HG03196 (cell line): Measurements from ENCODE around the gene CAPN8.
"Not testable (repeated sequence)": the region's sequence is repeated elsewhere in the genome, so short reads cannot be mapped to it uniquely, and the experiment has no call there.

Source experiments
- ATAC-seq: cut with Tn5 transposase; IDR thresholded peaks from one replicate; pipeline ENCODE4 v1.9.1; 2021; ENCODE audit not compliant: unreplicated experiment

Gene CAPN8

DNA sequence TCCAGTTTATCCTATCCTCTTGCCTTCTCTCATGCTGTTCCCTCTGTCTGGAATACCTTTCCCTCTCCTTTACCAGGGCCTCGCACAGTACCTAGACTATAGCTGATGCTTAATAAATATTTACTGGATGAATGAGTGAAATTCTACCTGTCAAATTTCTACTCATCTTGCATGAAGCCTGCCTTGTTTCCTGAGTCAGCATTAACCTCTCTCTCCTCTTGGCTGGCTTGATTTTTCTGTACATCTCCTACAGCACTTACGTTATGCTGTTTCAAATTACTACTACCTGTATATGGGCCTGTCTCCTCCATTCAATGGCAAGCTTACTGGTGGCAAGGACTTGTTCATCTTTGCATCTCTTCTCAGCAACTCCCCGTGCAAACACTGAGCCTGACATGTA is 130.8 kb downstream of the CAPN8 start:
- ATAC-seq: no peak

DNA sequence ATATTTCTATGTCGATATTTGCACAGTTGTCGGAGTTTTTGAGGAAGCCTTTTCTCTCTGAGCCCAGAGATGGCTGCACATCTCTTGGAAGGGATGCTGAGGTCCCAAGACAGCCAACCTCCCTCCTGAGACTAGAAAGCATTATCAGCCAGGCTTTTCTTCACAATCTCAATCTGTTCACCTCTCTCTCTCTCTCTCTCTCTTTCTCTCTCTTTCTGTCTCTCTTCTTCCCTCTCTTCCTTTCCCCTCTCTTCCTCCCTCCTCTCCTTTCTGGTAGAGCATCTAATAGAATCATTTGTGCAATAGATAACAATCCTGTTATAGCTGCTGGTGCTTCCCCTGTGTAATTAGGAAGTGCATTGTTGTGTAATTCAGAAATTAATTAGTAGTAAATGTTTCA is 131.8 kb downstream of the CAPN8 start:
- ATAC-seq: no peak

DNA sequence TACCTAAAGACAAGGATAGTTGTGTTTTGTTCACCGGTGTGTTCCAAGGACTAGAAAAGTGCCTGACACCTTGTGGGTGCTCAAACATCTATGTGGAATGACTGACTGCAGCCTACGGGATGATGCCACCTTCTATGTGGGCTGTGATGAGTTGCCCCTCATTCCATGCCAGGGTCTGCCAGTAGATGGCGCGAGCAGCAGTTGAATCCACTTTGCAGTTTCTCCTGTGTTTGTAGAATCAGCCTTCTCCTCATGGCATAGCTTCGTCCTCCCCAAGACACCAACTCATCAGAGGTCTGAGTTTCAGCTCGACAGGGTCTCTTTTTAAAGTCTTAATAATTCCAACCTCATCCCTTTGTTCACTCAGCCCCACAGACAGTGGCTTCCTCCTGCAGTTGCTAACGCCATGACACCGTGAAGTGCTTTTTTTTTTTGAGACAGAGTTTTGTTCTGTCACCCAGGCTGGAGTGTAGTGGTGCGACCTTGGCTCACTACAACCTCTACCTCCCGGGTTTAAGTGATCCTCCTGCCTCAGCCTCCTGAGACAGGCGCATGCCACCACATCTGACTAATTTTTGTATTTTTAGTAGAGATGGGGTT is 133.7 kb downstream of the CAPN8 start:
- ATAC-seq: no peak

DNA sequence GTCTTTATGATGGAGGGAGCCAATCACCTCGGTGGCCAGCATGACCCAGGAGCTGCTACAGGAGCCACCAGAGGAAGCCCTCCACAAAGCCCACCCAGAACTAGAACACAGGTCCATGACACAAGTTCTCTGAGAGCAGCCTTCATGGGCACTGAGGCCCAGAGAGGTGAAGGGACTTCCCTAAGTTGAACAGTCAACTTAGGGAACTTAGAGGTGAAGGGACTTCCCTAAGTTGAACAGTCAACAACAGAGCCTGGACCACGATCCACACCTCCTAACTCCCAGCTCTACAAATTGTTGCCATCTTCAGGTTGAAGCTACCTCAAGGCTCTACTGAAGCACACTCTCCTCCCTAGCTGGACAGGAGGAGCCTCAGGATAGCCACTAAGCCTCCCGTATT is 139.5 kb downstream of the CAPN8 start:
- ATAC-seq: no peak

DNA sequence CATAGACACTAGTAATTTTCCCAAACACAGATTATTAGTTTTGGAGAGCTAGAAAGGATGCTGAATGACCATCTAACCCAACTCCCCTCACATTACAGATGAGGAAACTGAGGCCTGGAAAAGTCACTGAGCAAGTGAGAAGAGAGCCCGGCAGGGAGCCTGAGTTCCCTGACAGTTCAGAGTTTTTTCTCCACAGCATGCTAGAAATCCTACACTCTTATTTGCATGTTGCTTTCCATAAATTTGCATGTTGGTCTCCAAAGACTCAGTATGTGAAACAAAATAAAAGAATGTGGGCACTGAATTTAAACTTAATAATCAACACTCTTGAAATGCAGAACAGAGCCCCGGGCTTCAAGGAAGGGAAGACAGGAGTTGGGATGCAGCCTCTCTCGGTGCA is 140.0 kb downstream of the CAPN8 start:
- ATAC-seq: no peak

DNA sequence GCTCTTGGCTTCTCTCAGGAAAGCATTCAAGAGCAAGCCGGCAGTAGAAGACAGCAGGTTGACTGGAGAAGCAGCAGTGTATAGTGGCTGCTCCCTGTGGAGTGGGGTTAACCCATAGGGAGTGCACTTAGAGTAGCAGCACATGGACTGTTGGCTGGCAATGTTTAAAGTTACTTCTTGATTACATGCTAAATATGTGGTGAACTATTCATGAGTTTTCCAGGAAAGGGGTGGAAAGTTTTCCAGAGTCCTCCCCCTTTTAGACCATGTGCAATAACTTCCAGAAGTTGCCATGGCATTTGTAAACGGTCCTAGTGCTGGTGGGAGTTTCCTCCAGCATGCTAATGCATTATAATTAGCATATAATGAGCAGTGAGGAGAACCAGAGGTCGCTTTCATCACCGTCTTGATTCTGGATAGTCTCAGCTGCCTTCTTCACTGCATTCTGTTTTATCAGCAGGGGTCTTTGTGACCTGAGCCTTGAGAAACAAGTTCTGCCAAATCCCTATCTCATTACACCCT is 140.5 kb downstream of the CAPN8 start:
- ATAC-seq: no peak

DNA sequence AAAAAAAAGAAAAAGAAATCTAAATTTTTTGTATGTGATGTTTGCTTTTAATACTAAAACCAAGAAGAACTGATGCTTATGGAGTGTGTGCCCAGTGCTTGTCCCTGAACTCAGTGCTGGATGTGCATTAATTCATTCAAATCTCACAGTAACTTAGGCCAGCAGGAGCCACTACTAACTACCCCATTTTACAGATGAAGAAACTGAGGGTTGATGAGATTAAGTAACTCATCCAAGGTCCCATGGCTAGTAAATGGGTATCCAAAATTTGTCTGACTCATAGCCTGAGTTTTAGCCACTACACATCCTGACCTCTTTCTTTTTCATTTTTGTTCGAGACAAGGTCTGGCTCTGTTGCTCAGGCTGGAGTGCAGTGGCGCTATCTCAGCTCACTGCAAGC is 144.4 kb downstream of the CAPN8 start:
- no peak for ATAC-seq

DNA sequence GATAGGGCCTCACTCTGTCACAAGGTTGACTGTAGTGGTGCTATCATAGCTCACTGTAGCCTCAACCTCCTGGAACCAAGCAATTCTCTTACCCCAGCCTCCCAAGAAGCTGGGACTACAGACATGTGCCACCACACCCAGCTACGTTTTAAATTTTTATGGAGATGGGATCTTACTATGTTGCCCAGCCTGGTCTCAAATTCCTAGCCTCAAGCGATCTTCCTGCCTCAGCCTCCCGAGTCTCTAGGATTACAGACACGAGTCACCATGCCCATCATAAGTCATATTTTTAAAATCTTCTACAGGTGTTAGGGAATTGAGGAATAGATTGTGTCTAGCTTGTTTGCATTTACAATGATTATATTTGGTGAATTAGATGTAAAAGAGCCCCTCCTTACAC is 145.3 kb downstream of the CAPN8 start:
- no peak for ATAC-seq

DNA sequence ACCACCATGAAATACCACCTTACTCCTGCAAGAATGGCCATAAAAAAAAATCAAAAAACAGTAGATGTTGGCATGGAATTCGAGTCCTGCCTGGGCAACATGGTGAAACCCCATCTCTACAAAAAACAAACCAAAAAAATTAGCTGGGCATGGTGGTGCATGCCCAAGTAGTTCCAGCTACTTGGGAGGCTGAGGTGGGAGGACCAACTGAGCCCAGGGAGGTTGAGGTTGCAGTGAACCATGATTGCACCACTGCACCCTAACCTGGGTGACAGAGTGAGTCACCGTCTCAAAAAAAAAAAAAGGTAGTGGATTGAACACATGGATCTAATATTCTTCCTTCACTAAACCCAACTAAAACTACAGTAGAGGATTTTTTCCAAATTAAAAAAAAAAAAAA is 146.4 kb downstream of the CAPN8 start:
- ATAC-seq: no peak

DNA sequence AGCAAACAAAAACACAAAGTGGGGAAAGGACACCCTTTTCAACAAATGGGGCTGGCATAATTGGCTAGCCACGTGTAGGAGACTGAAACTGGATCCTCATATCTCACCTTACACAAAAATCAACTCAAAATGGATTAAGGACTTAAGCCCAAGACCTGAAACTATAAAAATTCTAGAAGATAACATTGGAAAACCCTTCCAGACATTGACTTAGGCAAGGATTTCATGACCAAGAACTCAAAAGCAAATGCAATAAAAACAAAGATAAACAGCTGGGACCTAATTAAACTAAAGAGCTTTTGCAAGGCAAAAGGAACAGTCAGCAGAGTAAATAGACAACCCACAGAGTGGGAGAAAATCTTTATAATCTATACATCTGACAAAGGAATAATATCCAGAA is 146.9 kb downstream of the CAPN8 start:
- ATAC-seq: not testable (repeated sequence)

DNA sequence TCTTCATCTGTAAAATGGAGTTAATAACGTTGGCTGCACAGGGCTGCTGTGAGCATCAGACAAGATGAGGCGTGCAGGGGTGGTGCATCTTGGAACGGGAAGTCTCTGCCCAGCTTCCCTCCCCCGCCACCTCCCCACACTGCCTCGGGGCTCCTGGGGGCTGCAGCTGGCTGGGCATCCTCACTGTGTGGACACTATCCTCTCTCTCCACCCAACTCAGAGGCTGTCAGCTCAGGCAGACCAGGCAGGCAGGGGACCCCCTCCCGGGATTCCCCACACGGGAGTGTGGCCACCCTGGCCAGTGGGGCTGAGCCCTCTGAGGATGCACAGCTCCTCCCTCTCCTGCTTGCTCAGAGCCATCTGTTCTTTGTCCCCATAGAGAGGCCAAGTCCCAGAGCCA is 149.6 kb downstream of the CAPN8 start:
- no peak for ATAC-seq

DNA sequence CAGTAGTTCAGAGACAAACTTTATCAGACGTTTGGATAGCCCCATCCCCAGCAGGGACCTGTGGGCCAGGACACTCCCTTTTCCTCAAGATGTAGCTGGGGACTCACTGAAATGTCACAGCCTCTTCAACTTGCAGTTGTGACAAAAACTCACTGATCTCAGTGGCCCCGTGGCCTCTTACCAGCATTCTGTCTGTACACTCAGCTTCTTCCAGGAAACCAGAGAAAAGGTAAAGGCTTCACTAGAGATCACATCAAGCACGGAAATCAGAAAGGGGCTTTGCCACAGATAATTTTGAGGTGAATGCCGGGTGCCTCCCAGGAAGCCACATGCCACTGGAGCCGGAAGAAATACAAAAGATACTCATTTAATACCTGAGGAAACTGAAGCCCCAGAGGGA is 150.1 kb downstream of the CAPN8 start:
- no peak for ATAC-seq

DNA sequence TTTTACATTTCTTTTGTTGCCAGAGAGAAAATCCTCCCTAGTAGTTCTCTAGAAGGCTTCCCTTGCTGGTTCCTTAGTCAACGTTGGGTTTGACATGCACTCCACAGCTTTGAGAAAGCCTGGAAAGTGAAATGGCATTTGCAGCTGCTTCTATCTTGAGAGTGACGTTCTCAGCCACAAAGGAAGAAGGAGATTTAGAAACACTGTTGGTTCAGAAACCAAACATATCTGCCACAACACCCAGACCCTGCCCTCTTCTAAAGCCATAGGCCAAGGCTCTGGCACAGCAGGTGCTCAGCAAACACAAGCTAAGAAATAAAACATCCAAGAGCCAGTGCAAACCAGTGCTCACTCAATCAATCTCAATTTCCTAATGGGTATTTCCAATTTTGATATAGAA is 150.9 kb downstream of the CAPN8 start:
- ATAC-seq: no peak

DNA sequence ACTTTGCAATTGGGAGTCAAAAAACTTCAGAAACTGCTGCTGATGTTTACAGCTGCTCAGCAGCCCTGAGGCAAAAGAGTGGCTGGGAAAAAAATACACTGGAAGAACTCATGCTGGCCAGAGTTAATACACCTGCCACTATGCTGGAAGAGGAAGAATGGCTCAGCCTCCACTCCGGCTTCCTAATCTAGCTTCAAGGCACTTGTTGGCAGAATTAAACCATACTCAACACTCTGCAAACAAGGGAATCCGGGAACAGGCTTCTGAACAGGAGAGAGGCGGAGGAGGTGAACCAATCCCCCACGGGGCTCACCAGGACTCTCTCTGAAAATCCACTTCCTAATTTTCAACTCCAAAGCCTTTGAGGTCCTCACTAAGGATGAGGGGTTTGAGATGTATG is 152.2 kb downstream of the CAPN8 start:
- ATAC-seq: no peak

DNA sequence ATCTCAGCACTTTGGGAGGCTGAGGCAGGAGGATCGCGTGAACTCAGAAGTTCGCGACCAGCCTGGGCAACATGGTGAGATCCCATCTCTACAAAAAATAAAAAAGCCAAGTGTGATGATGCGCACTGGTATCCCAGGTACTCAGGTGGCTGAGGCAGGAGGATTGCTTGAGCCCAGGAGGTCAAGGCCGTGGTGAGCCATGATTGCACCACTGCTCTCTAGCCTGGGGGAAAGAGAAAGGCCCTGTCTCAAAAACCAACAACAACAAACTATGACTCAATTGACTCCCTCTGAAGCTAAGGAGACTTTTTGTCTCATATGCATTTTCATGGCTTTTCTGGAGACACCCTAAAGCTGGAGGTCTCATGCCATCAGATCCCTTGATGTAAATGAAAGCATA is 153.4 kb downstream of the CAPN8 start:
- no peak for ATAC-seq

DNA sequence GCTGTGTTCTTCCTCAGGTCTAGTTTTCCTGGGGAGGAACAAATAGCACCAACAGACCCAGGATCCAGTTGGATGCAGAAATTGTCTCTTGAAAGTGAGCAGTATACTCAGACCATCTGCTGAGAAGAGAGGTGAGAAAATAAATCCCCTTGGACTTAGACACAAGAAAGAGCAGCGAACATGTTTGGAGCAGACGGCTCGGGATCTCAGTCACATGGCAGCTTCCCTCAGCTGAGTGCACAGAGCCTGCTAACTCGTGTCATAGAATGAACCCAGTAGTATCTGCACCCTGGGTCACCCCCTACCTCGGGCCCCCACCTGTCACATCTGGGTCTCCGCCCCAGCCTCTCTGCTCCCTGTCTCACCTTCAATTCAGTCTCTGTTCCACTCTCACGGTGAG is 156.7 kb downstream of the CAPN8 start:
- no peak for ATAC-seq

DNA sequence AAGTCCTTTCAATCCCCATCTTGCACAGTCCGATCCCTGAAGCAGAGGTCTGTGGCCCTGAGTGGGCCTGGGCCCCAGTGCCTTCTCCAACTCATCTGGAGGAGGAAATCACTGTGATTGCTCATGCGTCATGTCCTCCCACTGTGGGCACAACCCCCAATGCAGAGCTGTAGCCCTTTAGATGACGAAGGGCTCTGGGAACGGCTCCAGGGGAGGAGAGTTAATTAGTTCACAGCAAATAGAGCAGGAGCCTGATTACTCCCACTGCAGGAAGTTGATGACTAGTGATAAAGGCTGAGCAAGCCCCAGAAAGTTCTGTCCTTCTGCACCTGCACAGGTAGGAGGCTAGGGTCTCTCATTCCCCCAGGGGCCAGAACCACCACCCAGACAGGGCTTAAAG is 160.8 kb downstream of the CAPN8 start:
- no peak for ATAC-seq

DNA sequence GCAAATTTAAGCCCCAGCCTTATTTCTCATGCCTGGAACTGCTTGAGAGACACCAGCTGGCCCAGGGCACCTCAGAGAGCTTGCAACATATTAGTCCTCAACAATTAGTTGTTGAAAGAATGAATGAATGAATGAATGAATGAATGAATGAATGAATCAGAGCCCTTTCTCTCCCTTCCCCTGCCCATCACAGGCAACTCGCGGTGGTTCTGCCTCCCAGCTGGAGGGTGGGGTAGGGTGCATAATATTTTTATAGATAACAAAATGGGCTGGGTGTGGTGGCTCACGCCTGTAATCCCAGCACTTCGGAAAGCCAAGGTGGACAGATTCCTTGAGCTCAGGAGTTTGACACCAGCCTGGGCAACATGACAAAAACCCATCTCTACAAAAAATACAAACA is 162.2 kb downstream of the CAPN8 start:
- no peak for ATAC-seq

DNA sequence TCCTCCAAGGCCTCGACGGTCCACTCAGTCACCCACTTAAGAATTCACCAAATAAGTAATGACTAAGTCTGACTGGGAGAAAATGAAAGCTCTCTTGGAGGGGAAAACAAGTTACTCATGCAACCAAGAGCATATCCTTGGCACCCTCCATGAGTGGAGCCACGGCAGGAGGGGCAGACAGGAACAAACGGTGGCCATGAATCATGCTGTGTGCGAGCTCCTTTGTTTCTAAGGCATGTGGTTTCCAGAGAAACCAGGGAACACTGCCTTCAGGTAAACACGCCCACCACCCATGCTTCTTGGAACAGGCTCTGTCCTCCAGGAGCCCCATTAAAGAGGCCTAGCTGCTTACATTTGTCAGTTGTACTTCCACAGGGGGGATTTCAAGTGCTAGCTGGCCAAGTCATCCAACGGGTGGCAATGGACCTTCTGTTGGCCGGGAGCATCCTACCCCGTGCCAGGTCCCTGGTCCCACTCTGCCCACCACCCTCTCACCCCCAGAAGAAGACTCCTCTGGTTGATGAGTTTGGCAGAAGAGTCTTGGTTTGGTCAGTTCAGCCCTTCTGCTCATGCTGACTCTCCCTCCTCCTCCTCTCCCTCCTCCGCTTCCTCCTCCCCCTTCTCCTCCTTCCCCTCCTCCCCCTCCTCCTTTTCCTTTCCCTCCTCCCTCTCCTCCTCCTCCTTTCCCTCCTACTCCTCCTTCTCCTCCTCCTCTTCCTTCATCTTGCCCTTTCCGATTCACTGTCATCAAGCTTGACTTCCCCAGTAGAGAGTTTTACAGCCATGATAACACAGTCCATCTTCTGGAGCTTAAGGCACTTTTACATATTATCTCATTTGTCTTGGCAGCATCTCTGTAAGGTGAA is 164.7 kb downstream of the CAPN8 start:
- ATAC-seq: no peak

DNA sequence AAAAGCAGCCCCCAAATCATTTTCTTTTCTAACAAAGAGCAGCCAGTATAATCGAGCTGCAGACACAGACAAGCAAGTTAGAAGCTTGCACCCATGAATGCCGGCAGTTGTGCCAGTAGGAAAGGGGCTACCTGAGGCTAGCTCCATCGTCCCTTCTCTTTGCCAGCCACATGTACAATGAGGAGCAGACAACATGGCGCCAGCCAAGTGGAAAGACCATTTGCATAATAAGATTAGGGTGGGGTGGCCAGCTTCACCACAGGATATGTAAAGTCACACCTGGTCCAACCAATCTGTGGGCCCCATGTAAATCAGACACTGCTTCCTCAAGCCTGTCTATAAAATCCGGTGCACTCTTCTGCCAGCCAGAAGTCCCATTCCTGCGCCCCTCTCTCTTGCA is 168.6 kb downstream of the CAPN8 start:
- no peak for ATAC-seq

DNA sequence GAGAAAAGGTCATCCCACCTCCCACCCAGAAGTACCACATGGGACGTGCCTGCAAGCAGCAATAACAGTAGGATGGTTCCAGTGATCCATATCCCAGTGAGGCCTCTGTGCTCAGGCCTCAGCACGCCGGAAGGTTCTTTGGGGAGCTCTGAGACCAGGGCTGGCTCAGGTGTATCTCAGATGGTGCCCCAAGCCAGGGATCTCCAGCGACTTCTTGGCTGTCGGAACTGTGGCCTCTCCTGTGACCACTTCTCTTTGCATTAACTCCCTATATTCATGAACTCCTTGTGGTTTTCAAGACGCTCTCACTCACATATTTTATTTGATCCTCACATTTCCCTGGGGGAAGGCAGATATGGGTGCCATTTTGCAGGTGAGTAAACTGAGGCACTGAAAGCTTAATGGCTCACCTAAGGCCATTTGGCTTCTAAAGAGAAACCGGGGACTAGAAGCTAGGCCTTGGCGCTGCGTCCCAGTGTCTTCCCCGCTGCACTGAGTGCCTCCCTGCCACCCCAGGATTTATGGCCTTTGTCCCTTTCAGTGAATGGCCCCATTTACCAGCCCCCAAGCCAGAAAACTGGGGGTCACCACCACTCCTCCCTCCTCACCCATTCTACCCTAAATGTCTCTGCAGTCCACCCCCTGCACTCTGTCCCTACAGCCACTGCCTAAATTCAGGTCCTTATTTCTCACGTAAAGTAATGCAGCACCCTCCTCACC is 170.4 kb downstream of the CAPN8 start:
- ATAC-seq: no peak

DNA sequence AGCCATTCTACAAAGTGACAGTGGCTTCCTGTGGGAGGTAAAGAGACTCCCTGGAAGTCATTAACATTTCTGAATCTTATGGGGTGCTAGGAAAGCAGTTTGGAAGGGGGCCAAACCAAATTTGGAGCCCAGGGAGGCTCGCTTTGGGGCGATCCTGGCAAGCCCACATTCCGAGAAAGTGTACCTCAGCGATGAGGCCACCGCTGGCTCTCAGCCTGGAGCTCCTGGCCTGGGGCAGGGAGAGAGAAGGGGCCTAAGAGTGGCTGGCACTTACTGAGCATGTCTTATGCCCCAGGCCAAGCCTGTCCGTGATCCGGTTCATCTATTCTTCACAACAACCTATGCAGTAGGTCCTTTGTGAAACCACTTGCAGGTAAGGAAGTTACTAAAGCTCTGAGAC is 173.5 kb downstream of the CAPN8 start:
- ATAC-seq: no peak
